GM20000 (cell line): ENCODE measurements around the gene EPB41L4B.

Experiments used
- DNase-seq: peaks from one replicate; pipeline ENCODE4 v3.0.0; 2012; ENCODE audit warnings: low spot score
- CTCF ChIP-seq: IDR thresholded peaks from 2 replicates; pipeline ENCODE4 v1.5.1; 2012; ENCODE audit warnings: mild to moderate bottlenecking, control low read depth; ENCODE audit errors: extremely low read depth, missing control alignments

EPB41L4B gene

GRCh38 chr9:109256336-109256735, 64.5 kb downstream of the EPB41L4B start:
- TF ChIP-seq CTCF, result no peak

GRCh38 chr9:109255394-109255793, 65.5 kb downstream of the EPB41L4B start:
- no peak for TF ChIP-seq CTCF
- DNase-seq, result no peak

More at GRCh38 chr9:109256336-109256735, 64.5 kb downstream of the EPB41L4B start:
- DNase-seq, result no peak

- no peak for DNase-seq
- TF ChIP-seq CTCF, result no peak
Measured at GRCh38 chr9:109254317-109254716, 66.5 kb downstream of the EPB41L4B start.

GRCh38 chr9:109253637-109254284, 67.1 kb downstream of the EPB41L4B start:
- TF ChIP-seq CTCF, result no peak

GRCh38 chr9:109253241-109253636, 67.6 kb downstream of the EPB41L4B start:
- no peak for TF ChIP-seq CTCF
- DNase-seq, result no peak

More at GRCh38 chr9:109253637-109254284, 67.1 kb downstream of the EPB41L4B start:
- DNase-seq, result no peak

- no peak for DNase-seq
- no peak for TF ChIP-seq CTCF
Measured at GRCh38 chr9:109252291-109252690, 68.6 kb downstream of the EPB41L4B start.

- no peak for TF ChIP-seq CTCF
- DNase-seq, result no peak
Measured at GRCh38 chr9:109251776-109252106, 69.1 kb downstream of the EPB41L4B start.
